Measurements from ENCODE around the gene SLC25A30.
"Not testable (repeated sequence)": the region's sequence is repeated elsewhere in the genome, so short reads cannot be mapped to it uniquely, and the experiment has no call there.

Gene SLC25A30

DNA sequence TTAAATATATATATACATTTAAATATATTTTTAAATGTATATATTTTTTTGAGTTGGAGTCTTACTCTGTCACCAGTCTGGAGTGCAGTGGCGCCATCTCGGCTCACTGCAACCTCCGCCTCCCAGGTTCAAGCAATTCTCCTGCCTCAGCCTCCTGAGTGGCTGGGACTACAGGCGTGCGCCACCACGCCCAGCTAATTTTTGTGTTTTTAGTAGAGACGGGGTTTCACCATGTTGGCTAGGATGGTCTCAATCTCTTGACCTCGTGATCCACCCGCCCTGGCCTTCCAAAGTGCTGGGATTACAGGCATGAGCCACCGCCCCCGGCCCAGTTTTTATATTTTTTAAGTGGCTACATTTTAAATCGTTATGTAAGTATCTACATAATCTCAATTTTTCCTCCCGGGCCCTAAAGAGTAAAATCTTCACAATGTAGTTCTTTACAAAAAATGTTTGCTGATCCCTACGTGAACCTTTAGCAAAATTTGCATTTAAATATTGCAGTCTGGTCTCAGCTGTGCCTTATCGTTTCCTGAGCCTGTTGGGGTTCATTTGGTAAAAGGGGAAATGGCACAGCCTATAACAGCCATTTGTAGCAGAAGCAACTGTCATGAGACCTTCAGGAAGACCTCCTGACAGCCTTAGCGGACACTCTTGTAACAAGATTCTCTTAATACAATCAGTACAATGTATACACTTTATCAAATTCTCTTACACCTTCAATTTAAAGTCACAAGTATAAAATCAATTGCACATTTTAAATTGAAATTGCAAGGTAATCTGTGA lies 8.1 kb upstream of the SLC25A30 start:
- not testable (repeated sequence) for DNase-seq

DNA sequence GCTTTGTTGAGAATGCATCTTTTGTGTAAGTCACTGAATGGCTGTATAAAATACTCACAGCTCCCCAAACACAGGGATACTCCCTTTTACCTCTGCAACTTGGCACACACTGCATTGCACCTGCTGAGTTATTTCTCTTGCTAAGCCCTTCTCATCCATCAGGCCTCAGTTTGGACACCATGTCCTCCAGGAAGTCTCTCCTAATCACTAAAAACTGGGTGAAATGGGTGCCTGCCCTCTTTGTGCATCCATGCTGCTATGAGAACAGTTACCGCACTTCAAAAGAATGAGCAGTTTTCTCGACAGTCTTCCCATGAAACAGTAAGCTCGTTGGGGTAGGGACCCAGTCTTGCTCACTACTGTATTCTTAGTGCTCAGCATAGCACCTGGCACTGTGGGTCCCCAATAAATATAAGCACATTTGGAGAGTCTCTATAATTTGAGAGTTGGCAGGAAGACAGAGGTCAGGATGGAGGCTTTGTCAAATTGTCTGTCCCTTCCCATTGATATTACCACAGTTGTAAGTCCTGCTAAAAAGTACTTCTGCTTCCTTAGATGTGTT lies 4.6 kb upstream of the SLC25A30 start:
- no peak for DNase-seq

DNA sequence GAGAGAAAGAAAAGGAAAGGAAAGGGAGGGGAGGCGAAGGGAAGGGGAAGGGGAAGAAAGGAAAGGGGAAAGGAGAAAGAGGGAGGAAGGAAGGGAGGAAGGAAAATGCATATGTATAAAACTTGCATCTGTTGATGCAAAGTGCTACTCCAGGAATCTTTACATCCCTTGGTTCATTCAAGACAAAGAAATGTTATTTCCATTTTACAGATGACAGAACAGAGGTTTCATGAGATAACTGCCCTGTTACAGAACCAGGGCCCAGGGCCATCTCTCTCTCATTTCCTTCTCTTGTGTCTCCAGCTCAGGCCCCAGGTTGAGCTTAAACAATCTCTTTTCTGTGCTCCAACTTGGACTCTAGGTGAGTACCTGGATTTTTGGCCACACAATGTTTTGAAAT lies 1.8 kb upstream of the SLC25A30 start:
- DNase-seq, result no peak

DNA sequence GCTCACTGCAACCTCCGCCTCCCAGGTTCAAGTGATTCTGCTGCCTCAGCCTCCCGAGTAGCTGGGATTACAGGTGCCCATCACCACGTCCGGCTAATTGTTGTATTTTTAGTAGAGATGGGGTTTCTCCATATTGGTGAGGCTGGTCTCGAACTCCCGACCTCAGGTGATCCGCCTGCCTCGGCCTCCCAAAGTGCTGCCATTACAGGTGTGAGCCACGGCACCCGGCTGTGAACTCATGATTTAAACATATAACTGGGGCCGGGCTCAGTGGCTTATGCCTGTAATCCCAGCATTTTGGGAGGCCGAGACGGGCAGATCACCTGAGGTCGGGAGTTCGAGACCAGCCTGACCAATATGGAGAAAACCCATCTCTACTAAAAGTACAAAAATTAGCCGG lies 1.2 kb upstream of the SLC25A30 start:
- DNase-seq, result not testable (repeated sequence)

DNA sequence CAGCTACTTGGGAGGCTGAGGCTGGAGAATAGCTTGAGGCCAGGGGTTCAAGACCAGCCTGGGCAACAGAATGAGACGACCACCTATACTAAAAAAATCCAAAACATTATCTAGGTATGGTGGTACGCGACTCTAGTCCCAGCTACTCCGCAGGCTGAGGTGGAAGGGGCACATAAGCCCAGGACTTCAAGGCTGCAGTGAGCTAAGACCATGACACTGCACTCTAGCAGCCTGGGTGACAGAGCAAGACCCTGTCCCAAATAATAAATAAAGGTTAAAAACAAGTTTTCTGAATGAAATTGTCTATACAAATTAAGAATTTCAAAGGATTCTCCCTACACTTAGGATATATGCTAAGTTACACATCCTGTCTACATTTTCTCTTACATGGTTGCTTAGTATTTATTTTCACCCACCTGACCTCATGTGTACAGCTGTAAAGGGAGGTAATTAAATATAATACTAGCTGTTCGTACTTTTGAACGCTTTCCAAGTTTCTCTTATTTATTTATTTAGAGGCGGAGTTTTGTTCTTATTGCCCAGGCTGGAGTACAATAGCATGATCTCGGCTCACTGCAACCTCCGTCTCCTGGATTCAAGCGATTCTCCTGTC lies 1.6 kb downstream of the SLC25A30 start:
- DNase-seq, result no peak

DNA sequence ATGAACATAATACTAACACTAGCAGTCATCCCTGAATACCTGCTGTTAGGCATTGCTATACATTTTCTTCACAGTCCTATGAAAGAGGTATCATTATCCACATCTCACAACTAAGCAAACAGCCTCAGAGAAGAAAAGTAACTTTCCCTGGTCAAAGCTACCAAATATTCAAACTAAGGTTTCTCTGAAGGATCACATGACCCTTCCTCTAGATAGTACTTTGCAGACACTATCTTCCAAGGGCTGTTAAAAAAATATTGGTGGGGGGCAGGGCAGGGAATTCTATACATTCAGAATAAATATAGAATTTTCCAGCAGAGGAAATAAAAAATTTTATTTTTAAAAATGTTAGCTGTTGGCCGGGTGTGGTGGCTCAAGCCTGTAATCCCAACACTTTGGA lies 3.1 kb downstream of the SLC25A30 start:
- DNase-seq, result no peak

DNA sequence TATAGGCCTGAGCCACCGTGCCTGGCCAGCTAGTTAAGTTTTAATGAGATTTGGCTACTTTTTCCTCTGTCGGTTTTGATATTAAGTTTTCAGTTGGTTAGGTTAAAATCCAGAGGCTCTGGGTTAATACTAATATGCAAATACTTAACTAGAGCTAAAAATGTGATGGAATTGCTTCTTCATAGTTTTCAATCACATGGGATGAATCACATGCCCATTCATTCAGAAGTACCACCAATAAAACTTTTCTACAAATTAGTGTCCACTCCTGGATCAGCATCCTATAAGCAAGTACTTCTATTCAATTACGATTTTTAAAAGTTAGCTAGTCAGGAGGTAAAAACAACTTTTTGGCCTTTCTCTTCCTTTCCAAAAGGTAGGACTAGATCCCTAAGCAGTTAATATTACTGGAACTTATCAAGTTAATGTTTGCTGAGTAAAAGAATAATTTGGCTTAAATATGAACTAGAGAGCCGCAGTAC lies 4.3 kb downstream of the SLC25A30 start:
- no peak for DNase-seq

DNA sequence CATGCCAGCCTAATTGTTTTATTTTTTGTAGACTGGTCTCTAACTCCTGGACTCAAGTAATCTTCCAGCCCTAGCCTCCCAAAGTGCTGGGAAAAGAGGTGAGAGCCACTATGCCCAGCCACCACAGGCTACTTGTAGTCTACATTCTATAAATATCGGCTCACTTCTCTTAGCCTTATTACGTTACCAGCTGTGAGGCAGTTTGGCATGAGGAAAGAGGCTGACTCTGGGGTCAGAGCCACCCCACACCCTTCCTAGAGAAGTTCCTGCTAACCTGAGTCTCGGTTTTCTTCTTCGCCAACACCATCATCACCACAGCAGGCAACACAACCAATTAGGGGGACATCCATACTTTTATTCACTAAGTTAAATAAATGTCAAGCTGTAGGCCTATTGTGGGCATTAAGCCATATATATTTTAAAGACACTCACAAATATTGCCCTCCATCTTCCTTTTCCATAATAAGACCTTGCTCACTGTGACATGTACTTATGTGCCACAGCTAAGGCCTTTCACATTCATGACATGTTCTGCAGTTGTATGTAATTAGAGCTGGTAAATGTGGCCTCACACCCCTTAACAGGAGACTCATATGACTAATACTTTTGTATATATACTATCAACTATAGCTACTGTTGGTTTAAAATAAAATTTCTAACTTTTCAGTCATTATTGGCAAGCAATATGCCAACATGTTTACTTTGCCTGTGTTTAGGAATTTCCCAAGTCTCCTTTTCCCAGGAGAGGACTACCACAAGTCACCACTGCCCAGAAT lies 5.7 kb downstream of the SLC25A30 start:
- DNase-seq, result no peak

DNA sequence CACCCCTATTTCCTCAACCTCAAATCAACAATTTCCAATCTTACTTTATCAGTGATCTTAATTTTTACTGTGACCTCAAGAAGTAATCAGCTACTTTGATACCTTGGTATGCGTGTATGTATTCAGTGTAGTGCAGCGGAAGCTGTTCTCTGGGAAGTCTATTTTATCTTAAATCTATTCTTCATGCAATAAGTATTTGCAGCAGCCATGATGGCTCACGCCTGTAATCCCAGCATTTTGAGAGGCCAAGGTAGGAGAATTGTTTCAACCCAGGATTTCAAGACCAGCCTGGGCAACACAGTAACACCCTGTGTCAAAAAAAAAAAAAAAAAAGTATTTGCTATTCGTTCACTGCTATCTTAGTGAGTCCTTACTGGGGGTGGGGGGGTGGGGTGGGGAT lies 6.5 kb downstream of the SLC25A30 start:
- DNase-seq, result no peak

DNA sequence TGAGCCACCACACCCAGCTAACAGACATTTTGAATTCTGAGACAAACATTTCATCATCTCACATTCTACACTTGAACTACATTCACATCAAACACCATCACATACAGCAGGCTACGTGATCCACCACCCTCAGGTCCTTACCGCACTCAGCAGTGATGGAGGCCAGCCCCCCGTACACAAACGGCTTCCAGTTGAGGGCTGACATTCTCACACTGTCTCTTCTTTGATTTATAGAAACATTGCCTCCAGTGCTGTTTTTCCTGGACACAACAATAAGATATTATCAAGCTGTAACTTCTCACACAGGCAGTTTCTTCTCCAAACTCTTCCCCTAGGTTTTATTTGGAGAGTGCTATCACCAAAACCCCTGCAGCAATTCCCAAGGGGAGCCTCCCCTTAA lies 7.0 kb downstream of the SLC25A30 start:
- no peak for DNase-seq

DNA sequence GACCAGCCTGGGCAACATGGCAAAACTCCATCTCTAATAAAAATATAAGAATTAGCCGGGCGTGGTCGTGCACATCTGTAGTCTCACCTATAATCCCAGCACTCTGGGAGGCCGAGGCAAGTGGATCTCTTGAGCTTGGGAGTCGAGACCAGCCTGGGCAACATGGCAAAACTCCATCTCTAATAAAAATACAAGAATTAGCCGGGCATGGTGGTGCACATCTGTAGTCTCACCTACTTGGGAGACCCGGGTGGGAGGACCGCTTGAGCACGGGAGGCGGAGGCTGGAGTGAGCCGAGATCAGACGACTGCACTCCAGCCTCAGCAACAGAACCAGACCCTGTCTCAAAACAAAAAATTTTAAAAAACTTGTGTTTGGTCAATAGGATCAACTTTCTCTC lies 7.7 kb downstream of the SLC25A30 start:
- no peak for DNase-seq

DNA sequence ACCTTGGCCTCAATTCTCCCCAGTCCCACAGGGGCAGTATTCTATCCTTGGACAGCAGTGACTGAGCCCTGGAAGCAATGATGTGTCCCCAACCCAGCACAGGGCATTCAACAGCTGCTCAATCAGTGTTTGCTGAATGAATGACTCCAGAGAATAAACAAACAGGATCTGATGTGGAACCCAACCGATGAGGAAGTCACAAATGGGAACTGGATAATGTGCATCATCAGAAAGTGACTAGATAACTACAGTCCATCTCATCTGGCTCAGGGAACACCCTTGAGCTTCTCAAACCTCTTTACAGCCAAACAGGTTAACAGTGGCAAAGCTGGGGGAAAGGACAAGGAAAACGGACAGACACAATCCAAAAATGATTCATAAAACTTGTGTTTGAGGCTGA lies 8.2 kb downstream of the SLC25A30 start:
- no peak for DNase-seq

DNA sequence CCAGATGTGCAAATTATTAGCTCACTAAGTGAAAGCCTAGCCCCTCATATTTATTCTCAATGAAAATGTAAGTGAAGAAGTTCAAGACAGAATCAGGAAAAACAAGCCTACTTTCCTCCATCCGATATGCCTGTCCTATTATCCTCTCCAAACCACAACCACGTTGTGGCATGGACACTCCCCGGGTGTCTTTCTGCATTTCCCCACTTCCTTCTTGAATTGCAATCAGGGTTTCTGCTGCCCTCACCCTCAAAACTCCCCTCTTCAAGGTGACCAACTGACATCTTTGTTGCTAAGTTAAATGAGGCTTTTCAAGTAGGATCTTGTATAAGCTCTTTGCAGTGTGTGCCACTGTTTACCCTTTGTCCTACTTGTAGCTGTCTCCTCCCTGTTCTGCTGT lies 11.8 kb downstream of the SLC25A30 start:
- DNase-seq, result no peak

DNA sequence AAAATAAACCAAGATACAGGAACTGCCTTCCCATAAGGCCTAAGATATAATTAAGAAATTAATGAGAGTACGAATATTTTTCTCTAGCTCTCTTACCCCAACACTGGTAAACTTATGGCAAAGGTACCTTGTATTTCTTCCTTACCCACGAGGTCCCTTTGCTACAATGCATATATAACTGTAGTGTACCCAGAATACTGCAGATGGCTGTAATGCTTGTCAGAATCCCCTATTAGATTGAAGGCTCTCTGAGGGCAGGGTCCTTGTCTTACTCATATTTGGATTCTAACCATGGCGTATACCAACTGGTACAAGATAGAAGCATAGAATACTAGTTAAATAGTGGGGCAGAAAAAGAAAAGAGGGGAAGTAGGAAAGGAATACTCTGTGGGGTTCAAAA lies 15.1 kb downstream of the SLC25A30 start:
- no peak for DNase-seq

DNA sequence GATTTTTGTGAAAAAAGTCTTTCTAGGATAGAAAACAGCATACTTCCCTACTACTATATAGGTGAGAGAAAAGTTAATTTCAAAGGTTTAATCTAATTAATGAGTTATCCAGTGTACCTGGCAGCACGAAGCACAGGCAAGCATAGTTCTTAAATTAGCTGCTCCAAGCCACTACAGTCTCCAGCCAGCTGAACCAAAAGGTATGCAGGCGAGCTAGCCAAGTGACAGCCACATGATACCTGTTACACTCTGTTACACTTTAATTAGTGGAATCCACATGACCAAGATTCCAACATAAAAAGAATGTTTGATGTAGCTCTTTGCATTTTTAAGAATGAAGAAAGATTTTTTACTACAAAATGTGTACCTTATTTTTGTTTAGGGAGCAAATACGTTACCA lies 15.5 kb downstream of the SLC25A30 start:
- no peak for DNase-seq

DNA sequence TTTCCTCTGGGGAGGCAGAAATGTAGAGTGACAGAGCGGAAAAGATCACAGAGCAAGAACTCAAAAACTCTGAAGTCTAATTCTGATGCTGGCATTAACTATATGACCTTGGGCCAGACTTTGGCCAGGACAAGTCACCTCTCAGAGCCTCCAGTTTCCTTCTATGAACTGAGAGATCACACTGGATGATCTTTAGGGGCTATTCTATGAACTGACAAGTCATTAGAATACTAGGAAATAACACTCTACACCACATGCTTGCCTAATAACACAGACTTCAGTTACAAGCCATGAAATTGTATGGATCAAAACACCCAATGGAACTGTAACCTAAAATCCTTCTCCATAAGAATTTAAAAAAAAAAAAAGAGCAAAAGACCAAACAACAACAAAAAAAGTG lies 16.9 kb downstream of the SLC25A30 start:
- no peak for DNase-seq

DNA sequence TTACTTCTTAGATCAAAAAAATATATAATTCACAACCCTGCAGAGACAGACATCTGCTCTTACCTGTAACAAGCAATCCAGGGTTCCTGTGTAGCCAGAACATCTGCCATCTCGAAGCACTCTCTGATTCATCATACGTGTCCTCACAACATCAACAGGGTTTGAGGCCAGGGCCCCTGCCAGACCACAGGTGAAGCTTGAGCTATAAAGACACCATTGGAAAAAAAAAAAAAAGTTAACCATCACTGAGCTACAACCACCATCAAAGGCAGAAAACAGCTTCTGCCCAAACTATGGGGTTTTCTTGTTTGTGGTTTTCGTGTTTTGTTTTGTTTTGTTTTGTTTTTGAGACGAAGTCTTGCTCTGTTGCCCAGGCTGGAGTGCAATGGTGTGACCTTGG lies 19.3 kb downstream of the SLC25A30 start:
- peak; percentile 37 for DNase-seq

DNA sequence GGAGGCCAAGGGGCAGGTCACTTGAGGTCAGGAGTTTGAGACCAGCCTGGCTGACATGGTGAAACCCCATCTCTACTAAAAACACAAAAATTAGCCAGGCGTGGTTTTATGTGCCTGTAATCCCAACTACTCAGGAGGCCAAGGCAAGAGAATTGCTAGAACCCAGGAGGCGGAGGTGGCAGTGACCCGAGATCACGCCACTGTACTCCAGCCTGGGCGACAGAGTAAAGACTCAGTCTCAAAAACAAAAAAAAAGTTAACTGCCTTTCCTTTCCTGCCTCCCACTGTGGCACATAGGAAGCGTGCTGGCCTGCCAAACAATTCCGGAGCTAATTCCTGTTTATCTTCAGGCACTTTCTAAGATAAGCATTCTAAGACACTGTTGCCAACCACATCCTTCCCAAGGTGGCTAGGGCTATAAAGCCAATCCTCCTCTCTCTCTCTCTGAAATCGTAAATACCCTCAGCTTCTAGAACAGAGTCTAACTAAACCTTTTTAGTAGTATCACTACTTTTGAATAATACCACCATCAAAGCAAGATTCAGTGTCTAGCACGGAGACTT lies 21.6 kb downstream of the SLC25A30 start:
- no peak for DNase-seq

DNA sequence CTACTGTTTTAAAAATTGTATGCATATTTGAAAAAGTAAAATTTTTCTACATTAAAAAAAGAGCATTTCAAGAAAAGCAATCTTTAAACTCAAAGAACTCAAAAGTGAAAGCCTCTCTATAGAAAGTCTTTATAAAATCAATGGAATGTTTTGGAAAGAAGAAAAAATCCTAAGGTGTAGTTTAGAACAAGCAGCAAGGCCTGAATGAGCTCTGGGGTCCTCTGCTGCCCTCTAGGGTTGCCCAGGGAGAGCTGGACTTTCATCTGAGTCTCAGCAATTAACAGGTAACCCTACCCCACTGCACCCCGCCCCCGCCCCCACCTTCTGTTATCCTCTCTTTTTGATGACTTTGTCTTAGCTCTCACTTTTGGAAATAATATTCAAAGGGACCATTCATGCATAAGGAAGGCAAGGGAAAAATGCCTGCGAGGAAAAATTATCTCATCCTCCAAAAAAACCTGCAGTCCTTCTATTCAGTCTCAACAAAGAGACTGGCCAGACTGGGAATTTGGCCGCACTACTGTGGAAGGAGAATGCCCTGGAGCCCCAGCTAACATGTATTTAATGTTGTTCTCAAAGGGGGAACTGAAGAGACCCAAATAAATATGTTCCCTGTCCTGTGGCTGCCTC lies 24.1 kb downstream of the SLC25A30 start:
- DNase-seq, result peak; percentile 40

DNA sequence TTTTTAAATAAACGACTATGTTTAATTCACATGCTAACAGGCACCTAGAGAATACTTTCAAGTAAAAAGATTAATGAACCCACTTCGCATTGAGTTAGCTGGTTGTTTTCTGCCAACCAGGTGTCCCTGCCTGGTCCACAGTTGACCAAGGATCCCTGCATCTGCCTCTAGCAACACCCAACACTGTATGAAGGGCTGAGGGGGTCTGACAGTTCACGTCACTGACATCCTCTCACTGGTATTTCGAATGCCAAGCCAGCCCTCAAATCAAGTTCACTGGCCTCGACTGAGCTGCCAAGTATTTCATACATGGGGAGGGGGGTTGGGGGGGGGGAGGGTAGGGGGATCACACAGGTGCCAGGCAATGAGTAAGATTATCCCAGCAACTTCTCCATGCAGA lies 25.4 kb downstream of the SLC25A30 start:
- no peak for DNase-seq

DNA sequence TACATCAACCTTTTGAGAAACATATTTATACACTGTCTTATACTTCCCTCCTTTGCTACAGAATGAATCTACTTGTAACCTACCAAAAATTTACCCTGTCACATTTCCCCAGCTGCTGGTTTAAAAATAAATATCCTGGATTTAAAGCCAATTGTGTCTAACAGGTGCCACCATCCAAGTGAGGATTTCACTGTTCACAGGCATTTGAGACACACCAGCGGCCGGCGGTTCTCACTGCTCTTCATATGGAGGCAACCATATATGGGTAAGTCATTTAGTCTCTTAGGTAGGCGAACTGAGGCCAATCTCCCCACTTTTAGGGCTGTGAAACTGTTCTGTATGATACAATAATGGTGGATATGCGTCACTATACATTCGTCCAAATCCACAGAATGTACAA lies 26.2 kb downstream of the SLC25A30 start:
- DNase-seq, result no peak

DNA sequence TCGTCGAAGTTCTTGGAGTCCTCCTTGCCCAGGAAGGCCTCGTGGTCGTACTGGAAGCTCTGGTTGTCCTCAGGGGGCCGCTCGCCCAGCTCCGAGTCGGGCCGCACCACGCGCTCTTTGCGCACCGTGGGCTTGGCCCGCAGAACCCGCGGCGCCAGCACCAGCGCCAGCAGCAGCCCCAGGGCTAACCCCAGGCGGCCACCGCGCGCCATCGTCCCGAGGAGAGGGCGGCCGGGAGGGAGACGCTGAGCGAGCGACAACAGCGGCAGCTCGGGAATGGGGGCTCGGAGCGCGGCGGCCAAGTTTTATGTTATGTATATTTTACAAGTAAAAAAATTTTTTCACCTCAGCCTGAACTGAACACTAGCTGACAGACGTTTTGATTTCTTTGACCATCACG lies 27.0 kb downstream of the SLC25A30 start:
- DNase-seq, result not testable (repeated sequence)

DNA sequence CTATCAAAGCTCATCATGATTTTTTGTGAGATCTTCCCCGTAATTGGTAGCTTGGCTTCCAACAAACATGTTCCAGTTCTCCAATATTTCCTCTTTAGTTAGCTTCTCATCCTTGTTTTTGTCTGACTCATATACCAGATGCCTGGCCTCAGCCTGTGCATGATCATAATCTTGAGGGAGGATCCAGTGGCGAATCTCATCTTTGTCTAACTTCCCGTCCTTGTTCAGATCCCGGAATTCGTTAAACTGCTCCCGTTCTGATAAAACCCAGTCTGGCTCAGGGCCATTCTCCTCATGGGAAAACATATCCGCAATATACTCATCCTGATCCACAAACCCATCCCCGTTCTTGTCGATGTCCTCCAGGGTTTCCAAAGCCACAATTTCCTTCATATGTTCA lies 27.8 kb downstream of the SLC25A30 start:
- DNase-seq, result not testable (repeated sequence)

Measured in stimulated activated CD8-positive, alpha-beta memory T cell treated with anti-CD3 and anti-CD28 coated beads, Interleukin-4, amount 100 ng/mL, for 48 hours (primary cell).